Keratinocyte (primary cell): ENCODE data around the gene GALNT7. TPM values are rescaled to one million over a fixed set of nuclear protein-coding genes. Genes with fewer than 3 reads are reported as not detected.

Experiments used
- DNase-seq: peaks from one replicate; pipeline ENCODE4 v3.0.0-alpha.2; 2011; ENCODE audit warnings: low read depth, missing footprints, low spot score
- FAIRE-seq: peaks from 2 replicates; lab custom pipeline; 2011; peaks lifted over from hg19 to GRCh38; lab: Jason Lieb, UNC
- H2AFZ ChIP-seq: 2 replicates; pipeline ENCODE4 v1.6.0; 2012; ENCODE audit warnings: low read length, control low read depth, inconsistent platforms; ENCODE audit not compliant: control insufficient read depth
- H3K27ac ChIP-seq: 2 replicates; pipeline ENCODE4 v1.5.1; 2011; ENCODE audit warnings: low read length; ENCODE audit not compliant: control insufficient read depth, insufficient read depth
- H3K27me3 ChIP-seq: 3 replicates; pipeline ENCODE4 v1.6.0; 2011; ENCODE audit warnings: low read length; ENCODE audit not compliant: control insufficient read depth, insufficient read depth; ENCODE audit errors: extremely low read depth
- H3K36me3 ChIP-seq, 2 experiments: 2 replicates in 1 of 2; 3 replicates in 1 of 2; pipeline ENCODE4 v1.5.1; 2011; ENCODE audit warnings: low read length in 2 of 2, mild to moderate bottlenecking in 1 of 2; ENCODE audit not compliant: control insufficient read depth in 2 of 2, insufficient read depth in 2 of 2; ENCODE audit errors: extremely low read depth in 1 of 2
- H3K4me1 ChIP-seq: 3 replicates; pipeline ENCODE4 v1.5.1; 2011; ENCODE audit warnings: low read length; ENCODE audit not compliant: control insufficient read depth, insufficient read depth; ENCODE audit errors: extremely low read depth
- H3K4me2 ChIP-seq: 3 replicates; pipeline ENCODE4 v1.6.0; 2011; ENCODE audit warnings: low read depth, low read length; ENCODE audit not compliant: control insufficient read depth, insufficient read depth; ENCODE audit errors: extremely low read depth
- H3K4me3 ChIP-seq, 3 experiments: fragments of 200-600 bp in 1 of 3; sonication (generic) in 1 of 3; 2 replicates in 2 of 3; 3 replicates in 1 of 3; pipeline ENCODE4 v1.5.1; 2011 to 2016; ENCODE audit warnings: low read length in 3 of 3, mild to moderate bottlenecking in 3 of 3, control low read depth in 2 of 3, inconsistent platforms in 1 of 3, low read depth in 1 of 3, mixed read lengths in 1 of 3, mixed run types in 1 of 3, moderate library complexity in 1 of 3; ENCODE audit not compliant: control insufficient read depth in 2 of 3, insufficient read depth in 2 of 3; ENCODE audit errors: extremely low read depth in 1 of 3
- H3K79me2 ChIP-seq: 2 replicates; pipeline ENCODE4 v1.6.0; 2012; ENCODE audit warnings: low read length; ENCODE audit not compliant: control insufficient read depth, insufficient read depth
- H3K9ac ChIP-seq: 3 replicates; pipeline ENCODE4 v1.6.0; 2011; ENCODE audit warnings: low read length; ENCODE audit not compliant: control insufficient read depth, insufficient read depth; ENCODE audit errors: extremely low read depth
- H3K9me1 ChIP-seq: 3 replicates; pipeline ENCODE4 v1.6.0; 2011; ENCODE audit warnings: low read length; ENCODE audit not compliant: control insufficient read depth, insufficient read depth; ENCODE audit errors: extremely low read depth
- H3K9me3 ChIP-seq: 2 replicates; pipeline ENCODE4 v1.5.1; 2012; ENCODE audit warnings: low read depth, low read length; ENCODE audit not compliant: control insufficient read depth
- H4K20me1 ChIP-seq: 3 replicates; pipeline ENCODE4 v1.6.0; 2011; ENCODE audit warnings: low read length; ENCODE audit not compliant: control insufficient read depth, insufficient read depth; ENCODE audit errors: extremely low read depth
- EZH2 ChIP-seq: IDR thresholded peaks from one replicate; pipeline ENCODE4 v1.6.1; 2012; ENCODE audit warnings: inconsistent platforms, mild to moderate bottlenecking, low read length, moderate library complexity
- dilution Hi-C: fragments of 300-500 bp; cut with MboI; formaldehyde crosslinking; loops from one replicate; pipeline ENCODE4 v1.7.0; 2020; ENCODE audit warnings: low sequenced_read_pairs; ENCODE audit not compliant: extremely low pct_ligation_motif_present
- polyA plus RNA-seq, 5 experiments: library from polyadenylated mRNA; depleted of rRNA in 3 of 5; stranded (reverse) in 3 of 5; stranded (forward) in 1 of 5; unstranded in 1 of 5; fragments of >200 nt; gene quantifications; 1 replicate in 1 of 5; 2 replicates in 3 of 5; 3 replicates in 1 of 5; pipeline versions ENCODE4 v1.2.1 to v1.2.3, GENCODE V29; 2011 to 2012; ENCODE audit warnings: missing spikeins in 2 of 5, low read depth in 1 of 5, low replicate concordance in 1 of 5
- TF ChIP-seq, protein P1 (sequence below), 3 experiments: IDR thresholded peaks in 1 of 3; conservative IDR thresholded peaks in 1 of 3; optimal IDR thresholded peaks in 1 of 3; 2 replicates in 2 of 3; 3 replicates in 1 of 3; pipeline versions ENCODE3 to v1.5.1; 2011; ENCODE audit warnings: low read length in 3 of 3, mild to moderate bottlenecking in 3 of 3, moderate library complexity in 2 of 3, control low read depth in 1 of 3, inconsistent platforms in 1 of 3; ENCODE audit not compliant: insufficient read depth in 2 of 3; ENCODE audit errors: extremely low read depth in 1 of 3

The GALNT7 gene
- polyA plus RNA-seq, 1 donor (not counting 4 experiments of a cell fraction or from before 2014, with no cell fraction given): 28.8 TPM

GRCh38 chr4:173188648-173189047, 20.0 kb downstream of the GALNT7 start:
- Histone ChIP-seq H3K27ac (no peak overlapping the region), H3K4me3 (no peak overlapping the region), H3K4me1 (peaks cover 15% of the 10 kb centered on the region), H3K79me2 (peaks cover 10% of the 10 kb centered on the region), H3K9ac (no peak overlapping the region), H3K27me3 (no peaks in the 10 kb centered on the region), H3K9me3 (no peaks in the 10 kb centered on the region), H2AFZ (no peak overlapping the region), H3K9me1 (no peaks in the 10 kb centered on the region), H3K36me3 (no peaks in the 10 kb centered on the region), H3K4me2 (no peak overlapping the region), H4K20me1 (no peaks in the 10 kb centered on the region)
- dilution Hi-C loops: no loop called here
- FAIRE-seq: no peak
- TF ChIP-seq, protein P1, sequence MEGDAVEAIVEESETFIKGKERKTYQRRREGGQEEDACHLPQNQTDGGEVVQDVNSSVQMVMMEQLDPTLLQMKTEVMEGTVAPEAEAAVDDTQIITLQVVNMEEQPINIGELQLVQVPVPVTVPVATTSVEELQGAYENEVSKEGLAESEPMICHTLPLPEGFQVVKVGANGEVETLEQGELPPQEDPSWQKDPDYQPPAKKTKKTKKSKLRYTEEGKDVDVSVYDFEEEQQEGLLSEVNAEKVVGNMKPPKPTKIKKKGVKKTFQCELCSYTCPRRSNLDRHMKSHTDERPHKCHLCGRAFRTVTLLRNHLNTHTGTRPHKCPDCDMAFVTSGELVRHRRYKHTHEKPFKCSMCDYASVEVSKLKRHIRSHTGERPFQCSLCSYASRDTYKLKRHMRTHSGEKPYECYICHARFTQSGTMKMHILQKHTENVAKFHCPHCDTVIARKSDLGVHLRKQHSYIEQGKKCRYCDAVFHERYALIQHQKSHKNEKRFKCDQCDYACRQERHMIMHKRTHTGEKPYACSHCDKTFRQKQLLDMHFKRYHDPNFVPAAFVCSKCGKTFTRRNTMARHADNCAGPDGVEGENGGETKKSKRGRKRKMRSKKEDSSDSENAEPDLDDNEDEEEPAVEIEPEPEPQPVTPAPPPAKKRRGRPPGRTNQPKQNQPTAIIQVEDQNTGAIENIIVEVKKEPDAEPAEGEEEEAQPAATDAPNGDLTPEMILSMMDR (optimal IDR thresholded peaks at IDR 0.05 in 1 of 3, IDR thresholded peaks at IDR 0.05 in 1 of 3, conservative IDR thresholded peaks at IDR 0.05 in 1 of 3; ENCODE audit: extremely low read depth in 1 of 3, insufficient read depth in 2 of 3, low read length in 3 of 3): no peak
- no peak for TF ChIP-seq EZH2
- DNase-seq: no peak

GRCh38 chr4:173189117-173189693, 20.6 kb downstream of the GALNT7 start:
- H3K4me2 ChIP-seq: no peak overlapping the region
- no peak overlapping the region for H3K27ac ChIP-seq
- peaks cover 15% of the 10 kb centered on the region for H3K4me1 ChIP-seq
- TF ChIP-seq, protein P1 (optimal IDR thresholded peaks at IDR 0.05 in 1 of 3, IDR thresholded peaks at IDR 0.05 in 1 of 3, conservative IDR thresholded peaks at IDR 0.05 in 1 of 3; ENCODE audit: extremely low read depth in 1 of 3, insufficient read depth in 2 of 3, low read length in 3 of 3): no peak
- no peak for TF ChIP-seq EZH2
- FAIRE-seq: no peak
- no peaks in the 10 kb centered on the region for H4K20me1 ChIP-seq
- H3K4me3 ChIP-seq: no peak overlapping the region
- H2AFZ ChIP-seq: no peak overlapping the region
- DNase-seq: no peak
- no peaks in the 10 kb centered on the region for H3K9me1 ChIP-seq
- H3K36me3 ChIP-seq: no peaks in the 10 kb centered on the region
- H3K27me3 ChIP-seq: no peaks in the 10 kb centered on the region
- no peak overlapping the region for H3K9ac ChIP-seq
- H3K79me2 ChIP-seq: peaks cover 12% of the 10 kb centered on the region
- H3K9me3 ChIP-seq: no peaks in the 10 kb centered on the region
- dilution Hi-C loops: no loop called here
